H9 (cell line): Measurements from ENCODE around the gene SPEF2. TPM values are rescaled to one million over a fixed set of nuclear protein-coding genes. Genes with fewer than 3 reads are reported as not detected.

Source experiments
- DNase-seq: peaks from one replicate; pipeline ENCODE4 v3.0.0-alpha.2; 2017
- H2AFZ ChIP-seq: one replicate; pipeline ENCODE4 v1.6.1; 2013; ENCODE audit warnings: mild to moderate bottlenecking, low read length, control low read depth, moderate library complexity
- H2AK5ac ChIP-seq: 2 replicates; pipeline ENCODE4 v1.6.1; 2013; ENCODE audit warnings: low read length, control low read depth, mixed read lengths; ENCODE audit not compliant: insufficient read length
- H2BK120ac ChIP-seq: one replicate; pipeline ENCODE4 v1.6.1; 2013; ENCODE audit warnings: low read depth, mild to moderate bottlenecking, low read length, control low read depth, inconsistent platforms; ENCODE audit not compliant: poor library complexity, severe bottlenecking
- H2BK12ac ChIP-seq: 2 replicates; pipeline ENCODE4 v1.6.1; 2013; ENCODE audit warnings: low read length, control low read depth, mixed read lengths, low read depth; ENCODE audit not compliant: insufficient read length
- H2BK15ac ChIP-seq: 2 replicates; pipeline ENCODE4 v1.6.1; 2013; ENCODE audit warnings: low read depth, low read length, control low read depth
- H2BK20ac ChIP-seq: one replicate; pipeline ENCODE4 v1.6.1; 2013; ENCODE audit warnings: low read depth, mild to moderate bottlenecking, low read length, control low read depth, inconsistent platforms; ENCODE audit not compliant: poor library complexity, severe bottlenecking
- H2BK5ac ChIP-seq: 2 replicates; pipeline ENCODE4 v1.6.1; 2013; ENCODE audit warnings: low read length, control low read depth, mixed read lengths; ENCODE audit not compliant: insufficient read length
- H3K14ac ChIP-seq: 2 replicates; pipeline ENCODE4 v1.6.1; 2013; ENCODE audit warnings: low read length, control low read depth; ENCODE audit not compliant: insufficient read depth
- H3K18ac ChIP-seq: 2 replicates; pipeline ENCODE4 v1.6.1; 2013; ENCODE audit warnings: low read depth, mild to moderate bottlenecking, mixed read lengths, low read length, control low read depth; ENCODE audit not compliant: insufficient read length
- H3K23ac ChIP-seq: 2 replicates; pipeline ENCODE4 v1.6.1; 2013; ENCODE audit warnings: low read length, control low read depth, mixed read lengths, low read depth; ENCODE audit not compliant: insufficient read length
- H3K23me2 ChIP-seq: 2 replicates; pipeline ENCODE4 v1.6.1; 2013; ENCODE audit warnings: low read depth, mild to moderate bottlenecking, mixed read lengths, low read length, control low read depth; ENCODE audit not compliant: insufficient read length, poor library complexity, severe bottlenecking
- H3K27ac ChIP-seq: 2 replicates; pipeline ENCODE4 v1.5.1; 2013; ENCODE audit warnings: low read length, control low read depth, mixed read lengths, low read depth; ENCODE audit not compliant: insufficient read length
- H3K27me3 ChIP-seq: 2 replicates; pipeline ENCODE4 v1.6.1; 2013; ENCODE audit warnings: low read length, control low read depth, inconsistent platforms; ENCODE audit not compliant: insufficient read depth
- H3K4ac ChIP-seq: 2 replicates; pipeline ENCODE4 v1.6.1; 2013; ENCODE audit warnings: low read depth, mild to moderate bottlenecking, control low read depth, inconsistent platforms, low read length, moderate library complexity
- H3K4me1 ChIP-seq: 2 replicates; pipeline ENCODE4 v1.6.1; 2013; ENCODE audit warnings: low read length, control low read depth, inconsistent platforms; ENCODE audit not compliant: insufficient read depth
- H3K4me2 ChIP-seq: 2 replicates; pipeline ENCODE4 v1.6.1; 2013; ENCODE audit warnings: low read length, control low read depth, mixed read lengths; ENCODE audit not compliant: insufficient read length, insufficient read depth
- H3K56ac ChIP-seq: 2 replicates; pipeline ENCODE4 v1.6.1; 2013; ENCODE audit warnings: low read depth, mild to moderate bottlenecking, mixed read lengths, low read length, control low read depth; ENCODE audit not compliant: insufficient read length
- H3K79me1 ChIP-seq: 2 replicates; pipeline ENCODE4 v1.6.1; 2013; ENCODE audit warnings: low read depth, mild to moderate bottlenecking, moderate library complexity, low read length, control low read depth, inconsistent platforms; ENCODE audit not compliant: insufficient read depth, poor library complexity, severe bottlenecking
- H3K79me2 ChIP-seq: 2 replicates; pipeline ENCODE4 v1.6.1; 2013; ENCODE audit warnings: low read length, control low read depth, inconsistent platforms; ENCODE audit not compliant: insufficient read depth
- H3K9ac ChIP-seq: 2 replicates; pipeline ENCODE4 v1.6.1; 2013; ENCODE audit warnings: low read length, control low read depth, mixed read lengths; ENCODE audit not compliant: insufficient read length; ENCODE audit errors: extremely low read depth
- H3K9me3 ChIP-seq: one replicate; pipeline ENCODE4 v1.6.1; 2013; ENCODE audit warnings: low read depth, low read length, inconsistent platforms; ENCODE audit not compliant: control insufficient read depth
- H3T11ph ChIP-seq: one replicate; pipeline ENCODE4 v1.6.1; 2013; ENCODE audit warnings: mild to moderate bottlenecking, low read length, control low read depth, inconsistent platforms
- H4K20me1 ChIP-seq: one replicate; pipeline ENCODE4 v1.6.1; 2013; ENCODE audit not compliant: control insufficient read depth, insufficient read length, insufficient read depth
- H4K5ac ChIP-seq: 2 replicates; pipeline ENCODE4 v1.6.1; 2013; ENCODE audit warnings: low read depth, mild to moderate bottlenecking, mixed read lengths, low read length, control low read depth; ENCODE audit not compliant: insufficient read length
- H4K8ac ChIP-seq: replicated peaks from 2 replicates; pipeline ENCODE4 v1.6.1; 2013; ENCODE audit warnings: low read length, control low read depth, mixed read lengths, low read depth; ENCODE audit not compliant: insufficient read length
- H4K91ac ChIP-seq: 2 replicates; pipeline ENCODE4 v1.6.1; 2013; ENCODE audit warnings: low read depth, mild to moderate bottlenecking, moderate library complexity, mixed read lengths, low read length, control low read depth; ENCODE audit not compliant: insufficient read length
- H3K27ac Mint-ChIP-seq, 3 experiments: 2 replicates in 2 of 3; 3 replicates in 1 of 3; pipeline ENCODE4 v1.8.0; 2020 to 2021; ENCODE audit warnings: mixed read lengths in 3 of 3, mild to moderate bottlenecking in 1 of 3, moderate library complexity in 1 of 3
- H3K27me3 Mint-ChIP-seq: 2 replicates; pipeline ENCODE4 v1.8.0; 2021; ENCODE audit warnings: low read depth, mild to moderate bottlenecking, moderate library complexity, mixed read lengths
- H3K36me3 Mint-ChIP-seq, 3 experiments: 2 replicates in 2 of 3; 3 replicates in 1 of 3; pipeline ENCODE4 v1.8.0; 2020 to 2021; ENCODE audit warnings: low read depth in 3 of 3, mixed read lengths in 3 of 3; ENCODE audit not compliant: insufficient read depth in 1 of 3
- H3K4me1 Mint-ChIP-seq, 2 experiments: 2 replicates each; pipeline ENCODE4 v1.8.0; 2020; ENCODE audit warnings: mixed read lengths in 2 of 2
- H3K4me3 Mint-ChIP-seq, 2 experiments: 2 replicates in 1 of 2; 3 replicates in 1 of 2; pipeline ENCODE4 v1.8.0; 2020 to 2021; ENCODE audit warnings: mild to moderate bottlenecking in 2 of 2, mixed read lengths in 2 of 2, moderate library complexity in 1 of 2
- H3K9me3 Mint-ChIP-seq, 2 experiments: 2 replicates in 1 of 2; 3 replicates in 1 of 2; pipeline ENCODE4 v1.8.0; 2020; ENCODE audit warnings: mild to moderate bottlenecking in 2 of 2, mixed read lengths in 2 of 2, moderate library complexity in 1 of 2
- WGBS: extraction: QIAGEN DNeasy Blood & Tissue Kit; methylation state at CpG from one replicate; pipeline ENCODE4 v1.1.7; 2013; ENCODE audit warnings: missing lambda C conversion rate, low lambda C conversion rate, mixed read lengths; ENCODE audit not compliant: insufficient read length; ENCODE audit errors: extremely low coverage; 5-methylcytosine and 5-hydroxymethylcytosine counted together
- total RNA-seq: library from RNA; stranded (reverse); gene quantifications from 2 replicates; pipeline ENCODE4 v1.2.1, GENCODE V29; 2021
- TF ChIP-seq, protein P1 (sequence below): fragments of 200-600 bp; sonication (generic); conservative IDR thresholded peaks from 3 replicates; pipeline ENCODE4 v1.8.0; 2021; ENCODE audit warnings: antibody characterized with exemption, mild to moderate bottlenecking

Gene SPEF2
- total RNA-seq, 1 experiment from 2014 or later = 1.0 TPM

DNA sequence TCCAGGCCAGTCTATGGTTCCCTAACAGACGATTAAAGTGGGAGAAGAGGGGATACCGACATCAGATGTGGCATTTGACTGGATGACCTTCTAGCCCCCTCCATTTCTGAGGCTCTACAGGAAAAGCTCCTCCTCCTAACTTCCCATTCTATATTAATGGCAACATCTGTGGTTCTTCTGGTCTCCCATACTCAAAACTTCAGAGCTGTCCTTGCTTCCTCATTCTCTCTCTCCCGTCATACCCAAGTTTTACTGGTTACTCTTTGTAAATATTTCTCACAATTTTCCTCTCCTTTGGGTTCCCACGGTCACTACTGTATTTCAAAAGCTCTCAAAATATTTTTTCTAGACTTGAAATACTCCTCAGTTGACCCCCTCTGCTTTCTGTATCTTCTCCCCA lies 203.1 kb downstream of the SPEF2 start:
- H2BK5ac ChIP-seq = no peak overlapping the region
- H3K23ac ChIP-seq = no peak overlapping the region
- Mint-ChIP-seq H3K36me3 (no peaks in the 10 kb centered on the region; a peak in 1 of 7 replicates), H3K4me1 (no peaks in the 10 kb centered on the region), H3K4me3 (no peak overlapping the region), H3K9me3 (no peaks in the 10 kb centered on the region), H3K27me3 (peaks cover 9% of the 10 kb centered on the region), H3K27ac (no peak overlapping the region)
- no peak overlapping the region for H2BK15ac ChIP-seq
- H3K4me1 ChIP-seq = no peaks in the 10 kb centered on the region
- H3K9ac ChIP-seq = no peak overlapping the region
- no peak overlapping the region for H3K4me2 ChIP-seq
- no peak overlapping the region for H2AK5ac ChIP-seq
- H4K91ac ChIP-seq = no peak overlapping the region
- no peak overlapping the region for H4K8ac ChIP-seq
- no peak overlapping the region for H2AFZ ChIP-seq
- no peak overlapping the region for H2BK120ac ChIP-seq
- no peak overlapping the region for H3T11ph ChIP-seq
- H4K20me1 ChIP-seq = no peaks in the 10 kb centered on the region
- H3K4ac ChIP-seq = no peak overlapping the region
- no peaks in the 10 kb centered on the region for H3K23me2 ChIP-seq
- TF ChIP-seq, protein P1, sequence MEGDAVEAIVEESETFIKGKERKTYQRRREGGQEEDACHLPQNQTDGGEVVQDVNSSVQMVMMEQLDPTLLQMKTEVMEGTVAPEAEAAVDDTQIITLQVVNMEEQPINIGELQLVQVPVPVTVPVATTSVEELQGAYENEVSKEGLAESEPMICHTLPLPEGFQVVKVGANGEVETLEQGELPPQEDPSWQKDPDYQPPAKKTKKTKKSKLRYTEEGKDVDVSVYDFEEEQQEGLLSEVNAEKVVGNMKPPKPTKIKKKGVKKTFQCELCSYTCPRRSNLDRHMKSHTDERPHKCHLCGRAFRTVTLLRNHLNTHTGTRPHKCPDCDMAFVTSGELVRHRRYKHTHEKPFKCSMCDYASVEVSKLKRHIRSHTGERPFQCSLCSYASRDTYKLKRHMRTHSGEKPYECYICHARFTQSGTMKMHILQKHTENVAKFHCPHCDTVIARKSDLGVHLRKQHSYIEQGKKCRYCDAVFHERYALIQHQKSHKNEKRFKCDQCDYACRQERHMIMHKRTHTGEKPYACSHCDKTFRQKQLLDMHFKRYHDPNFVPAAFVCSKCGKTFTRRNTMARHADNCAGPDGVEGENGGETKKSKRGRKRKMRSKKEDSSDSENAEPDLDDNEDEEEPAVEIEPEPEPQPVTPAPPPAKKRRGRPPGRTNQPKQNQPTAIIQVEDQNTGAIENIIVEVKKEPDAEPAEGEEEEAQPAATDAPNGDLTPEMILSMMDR = no peak
- no peak overlapping the region for H3K14ac ChIP-seq
- no peaks in the 10 kb centered on the region for H3K27me3 ChIP-seq
- H2BK20ac ChIP-seq = no peak overlapping the region
- H2BK12ac ChIP-seq = no peak overlapping the region
- no CpG with 5 or more reads among the region's 4 CpGs for WGBS
- no peak overlapping the region for H4K5ac ChIP-seq
- H3K27ac ChIP-seq = no peak overlapping the region
- no peaks in the 10 kb centered on the region for H3K9me3 ChIP-seq
- H3K18ac ChIP-seq = no peak overlapping the region
- no peak for DNase-seq
- H3K56ac ChIP-seq = no peak overlapping the region
- H3K79me1 ChIP-seq = no peaks in the 10 kb centered on the region
- no peaks in the 10 kb centered on the region for H3K79me2 ChIP-seq
